Loucy (cell line): ENCODE measurements around the gene SLC39A10.

Experiments
- H2AFZ ChIP-seq: fragments of 200-600 bp; sonication (generic); 2 replicates; pipeline ENCODE4 v1.6.0; 2016; ENCODE audit warnings: antibody characterized with exemption, mild to moderate bottlenecking, low read length, moderate library complexity
- H3F3A ChIP-seq: fragments of 200-600 bp; 2 replicates; pipeline ENCODE4 v1.6.0; 2016; ENCODE audit warnings: antibody characterized with exemption, low read depth, mild to moderate bottlenecking
- H3K27me3 ChIP-seq: fragments of 200-600 bp; sonication (generic); 2 replicates; pipeline ENCODE4 v1.6.1; 2014; ENCODE audit warnings: low read length, mild to moderate bottlenecking; ENCODE audit not compliant: insufficient read depth, poor library complexity, severe bottlenecking
- H3K36me3 ChIP-seq: fragments of 200-600 bp; sonication (generic); 2 replicates; pipeline ENCODE4 v1.6.1; 2016; ENCODE audit warnings: low read length; ENCODE audit not compliant: insufficient read depth
- H3K4me1 ChIP-seq: fragments of 200-600 bp; sonication (generic); 2 replicates; pipeline ENCODE4 v1.5.1; 2014; ENCODE audit warnings: low read length, mild to moderate bottlenecking; ENCODE audit not compliant: insufficient read depth, poor library complexity, severe bottlenecking
- H3K4me2 ChIP-seq: fragments of 200-600 bp; sonication (generic); 2 replicates; pipeline ENCODE4 v1.6.0; 2014; ENCODE audit warnings: antibody characterized with exemption, low read length, low read depth, mild to moderate bottlenecking; ENCODE audit not compliant: poor library complexity, severe bottlenecking
- H3K4me3 ChIP-seq: fragments of 200-600 bp; sonication (generic); 2 replicates; pipeline ENCODE4 v1.5.1; 2014; ENCODE audit warnings: low read length, mild to moderate bottlenecking, mixed read lengths; ENCODE audit not compliant: poor library complexity, severe bottlenecking
- H3K79me2 ChIP-seq: fragments of 200-600 bp; sonication (generic); 2 replicates; pipeline ENCODE4 v1.6.1; 2014; ENCODE audit warnings: low read length; ENCODE audit not compliant: insufficient read depth
- H3K9ac ChIP-seq: fragments of 200-600 bp; sonication (generic); 2 replicates; pipeline ENCODE4 v1.6.0; 2014; ENCODE audit warnings: mild to moderate bottlenecking, low read depth, low read length, moderate library complexity; ENCODE audit not compliant: poor library complexity, severe bottlenecking
- H3K9me2 ChIP-seq: fragments of 200-600 bp; sonication (generic); replicated peaks from 2 replicates; pipeline ENCODE4 v1.6.1; 2016; ENCODE audit warnings: low read depth, low read length, mixed read lengths
- H3K9me3 ChIP-seq: fragments of 200-600 bp; sonication (generic); 2 replicates; pipeline ENCODE4 v1.6.1; 2014; ENCODE audit warnings: mild to moderate bottlenecking, antibody characterized with exemption, low read length, low read depth; ENCODE audit not compliant: insufficient read depth
- H4K20me1 ChIP-seq: fragments of 200-600 bp; sonication (generic); 2 replicates; pipeline ENCODE4 v1.6.0; 2014; ENCODE audit warnings: antibody characterized with exemption, low read length, mild to moderate bottlenecking; ENCODE audit not compliant: insufficient read depth, poor library complexity, severe bottlenecking
- CTCF ChIP-seq: fragments of 200-600 bp; sonication (generic); conservative IDR thresholded peaks from 2 replicates; pipeline ENCODE4 v1.5.1; 2014; ENCODE audit warnings: mild to moderate bottlenecking, antibody characterized with exemption, low read length
- EZH2phosphoT487 ChIP-seq: fragments of 200-600 bp; IDR thresholded peaks from 2 replicates; pipeline ENCODE4 v1.6.1; 2018; ENCODE audit warnings: antibody characterized with exemption, mild to moderate bottlenecking, moderate library complexity, borderline replicate concordance

SLC39A10 gene

DNA sequence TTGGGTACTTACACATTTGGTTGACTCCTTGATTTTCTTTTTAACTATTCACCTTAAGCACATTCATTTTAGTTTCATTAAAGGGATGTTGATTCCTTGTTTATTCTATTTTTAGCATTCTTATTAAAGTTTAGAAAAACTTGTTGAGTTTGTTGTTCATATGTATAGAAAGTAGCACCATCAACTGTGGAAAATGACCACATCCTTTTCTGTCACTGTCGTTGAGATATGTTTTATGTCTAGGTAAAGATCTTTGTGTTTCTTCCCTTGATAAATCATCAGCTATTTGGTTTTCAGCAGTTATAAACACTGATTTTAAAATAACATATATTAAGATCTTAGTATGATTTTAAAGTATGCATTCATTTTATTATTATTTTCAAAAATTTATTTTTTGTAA, 25.1 kb downstream of the SLC39A10 start:
- Histone ChIP-seq H3K9me3 (no peaks in the 10 kb centered on the region), H3K79me2 (peaks cover 14% of the 10 kb centered on the region), H2AFZ (no peak overlapping the region), H3K27me3 (no peaks in the 10 kb centered on the region), H3F3A (no peaks in the 10 kb centered on the region), H3K4me2 (no peak overlapping the region), H3K9me2 (no peaks in the 10 kb centered on the region), H3K36me3 (peaks cover 15% of the 10 kb centered on the region), H3K9ac (no peak overlapping the region), H3K4me3 (no peak overlapping the region), H4K20me1 (no peaks in the 10 kb centered on the region), H3K4me1 (peaks cover 10% of the 10 kb centered on the region)
- no peak for TF ChIP-seq EZH2phosphoT487
- no peak for TF ChIP-seq CTCF

DNA sequence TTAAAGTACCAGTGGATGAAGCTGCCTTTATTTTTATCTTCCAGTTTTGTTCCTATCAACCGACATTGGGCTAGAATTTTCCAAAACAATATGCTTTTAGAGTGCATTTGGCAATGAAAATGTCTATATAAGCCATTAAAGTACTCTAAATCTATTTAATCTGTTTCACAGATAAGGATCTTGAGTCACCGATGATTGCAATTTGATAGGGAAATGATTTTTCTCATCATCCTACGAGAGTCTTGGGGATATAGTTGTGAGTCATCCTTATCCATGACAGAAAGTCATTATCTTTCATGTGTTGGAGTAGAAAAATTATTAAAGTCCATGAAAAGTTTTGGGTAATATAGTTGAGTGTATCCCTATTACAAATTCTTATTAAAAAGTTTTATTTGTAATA, 26.1 kb downstream of the SLC39A10 start:
- no peaks in the 10 kb centered on the region for H3F3A ChIP-seq
- H3K79me2 ChIP-seq: peaks cover 4% of the 10 kb centered on the region
- H3K9me3 ChIP-seq: no peaks in the 10 kb centered on the region
- peaks cover 10% of the 10 kb centered on the region for H3K4me1 ChIP-seq
- H2AFZ ChIP-seq: no peak overlapping the region
- no peaks in the 10 kb centered on the region for H4K20me1 ChIP-seq
- no peak overlapping the region for H3K4me3 ChIP-seq
- peaks cover 15% of the 10 kb centered on the region for H3K36me3 ChIP-seq
- H3K27me3 ChIP-seq: no peaks in the 10 kb centered on the region
- H3K9me2 ChIP-seq: no peaks in the 10 kb centered on the region
- no peak overlapping the region for H3K9ac ChIP-seq
- TF ChIP-seq CTCF (no peak), EZH2phosphoT487 (no peak)
- H3K4me2 ChIP-seq: no peak overlapping the region

GRCh38 chr2:195686564-195686963, 29.5 kb downstream of the SLC39A10 start:
- Histone ChIP-seq H3K36me3 (peaks cover 8% of the 10 kb centered on the region; the same call in 1 of the 2 replicates), H3F3A (no peaks in the 10 kb centered on the region), H3K9ac (no peak overlapping the region), H3K79me2 (peaks cover 11% of the 10 kb centered on the region; the same call in 1 of the 2 replicates), H3K27me3 (no peaks in the 10 kb centered on the region), H3K4me3 (no peak overlapping the region), H3K4me1 (peaks cover 10% of the 10 kb centered on the region), H3K9me3 (no peaks in the 10 kb centered on the region; the same call in 1 of the 2 replicates), H2AFZ (no peak overlapping the region), H3K9me2 (no peaks in the 10 kb centered on the region), H4K20me1 (no peaks in the 10 kb centered on the region), H3K4me2 (peak overlapping the region; percentile 17)
- no peak for TF ChIP-seq CTCF
- no peak for TF ChIP-seq EZH2phosphoT487
